SK-N-MC (cell line): ENCODE results near the gene S100A12.

Experiments
- EZH2 ChIP-seq: fragments of 200-600 bp; sonication (generic); IDR thresholded peaks from one replicate; pipeline ENCODE4 v1.6.1; 2017; ENCODE audit warnings: antibody characterized with exemption
- FOXP2 ChIP-seq: optimal IDR thresholded peaks from 2 replicates; pipeline ENCODE3; 2011; ENCODE audit warnings: mild to moderate bottlenecking, moderate library complexity; ENCODE audit not compliant: insufficient read depth; ENCODE audit errors: extremely low read length, control extremely low read depth
- POLR2AphosphoS5 ChIP-seq: IDR thresholded peaks from 2 replicates; pipeline ENCODE4 v1.6.1; 2012; ENCODE audit warnings: mild to moderate bottlenecking, low read depth, low read length, borderline replicate concordance

- TF ChIP-seq POLR2AphosphoS5 (no peak), FOXP2 (no peak), EZH2 (no peak)
Observed at GRCh38 chr1:153389401-153389800, 14.0 kb upstream of the S100A12 start.
